ENCODE results near the gene HLA-E. TPM values are rescaled to one million over a fixed set of nuclear protein-coding genes. Genes with fewer than 3 reads are reported as not detected.
"Not testable (repeated sequence)": the region's sequence is repeated elsewhere in the genome, so short reads cannot be mapped to it uniquely, and the experiment has no call there.

Gene HLA-E
- total and polyA plus RNA-seq, 4 donors = 133 to 258 (median 207) TPM

DNA sequence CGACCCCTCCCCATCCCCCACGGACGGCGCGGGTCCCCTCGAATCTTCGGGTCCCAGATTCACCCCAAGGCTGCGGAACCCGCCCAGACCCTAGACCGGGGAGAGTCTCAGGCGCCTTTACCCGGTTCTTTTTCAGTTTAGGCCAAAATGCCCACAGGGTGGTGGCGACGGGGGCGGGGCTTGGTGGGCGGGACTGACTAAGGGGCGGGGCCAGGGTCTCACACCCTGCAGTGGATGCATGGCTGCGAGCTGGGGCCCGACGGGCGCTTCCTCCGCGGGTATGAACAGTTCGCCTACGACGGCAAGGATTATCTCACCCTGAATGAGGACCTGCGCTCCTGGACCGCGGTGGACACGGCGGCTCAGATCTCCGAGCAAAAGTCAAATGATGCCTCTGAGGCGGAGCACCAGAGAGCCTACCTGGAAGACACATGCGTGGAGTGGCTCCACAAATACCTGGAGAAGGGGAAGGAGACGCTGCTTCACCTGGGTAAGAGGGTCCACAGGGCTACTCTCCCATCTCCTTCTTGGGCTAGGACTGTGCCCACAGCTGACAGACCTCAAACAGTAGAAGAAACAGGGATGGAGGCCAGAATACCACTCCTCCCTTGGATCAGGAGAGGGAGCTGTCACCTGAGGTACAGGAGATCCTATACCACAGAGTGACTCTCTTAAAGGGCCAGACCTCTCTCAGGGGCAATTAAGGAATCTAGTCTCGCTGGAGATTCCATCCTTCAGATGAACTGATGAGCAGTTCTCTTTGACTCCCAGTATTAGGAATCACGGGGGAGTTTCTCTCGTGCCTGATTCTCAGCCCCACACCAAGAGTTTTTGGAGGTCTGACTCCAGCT lies 942 bp downstream of the HLA-E start:
- WGBS = 23% methylated on average over 38 of the region's 38 CpGs
- H3K36me3 ChIP-seq (ENCODE audit: control insufficient read depth in 4 of 4, insufficient read depth in 3 of 4, low read depth in 1 of 4, low read length in 3 of 4) = peaks cover 0 to 37% (median 22%) of the 10 kb centered on the region in 4 donors
- peaks cover 2 to 11% (median 8%) of the 10 kb centered on the region in 4 donors for H3K4me1 ChIP-seq (ENCODE audit: control insufficient read depth in 4 of 4, insufficient read depth in 4 of 4, low read length in 3 of 4)
- TF ChIP-seq NR2F2 (IDR thresholded peaks at IDR 0.05) = peak; percentile 49
- TF ChIP-seq JUND (IDR thresholded peaks at IDR 0.05) = no peak
- peak in 1 of 2 donors; percentile 27 for TF ChIP-seq RXRA (IDR thresholded peaks at IDR 0.05)
- no peaks in the 10 kb centered on the region for H3K27me3 ChIP-seq (ENCODE audit: control insufficient read depth in 4 of 4, insufficient read depth in 4 of 4, low read length in 3 of 4)
- H3K9ac ChIP-seq (ENCODE audit: low read depth in 1 of 2, low read length in 2 of 2) = peak overlapping the region; percentile 88 to 98
- DNase-seq (ENCODE audit: low spot score) = peak; percentile 78
- H3K4me3 ChIP-seq (ENCODE audit: low read depth in 1 of 3, low read length in 3 of 3) = peak overlapping the region; percentile 89 to 97 (median 96)
- peak overlapping the region; percentile 98 for H3K27ac ChIP-seq (ENCODE audit: low read depth in 1 of 2, low read length in 2 of 2)
- no peaks in the 10 kb centered on the region for H3K9me3 ChIP-seq (ENCODE audit: control insufficient read depth in 4 of 4, low read length in 3 of 4)

DNA sequence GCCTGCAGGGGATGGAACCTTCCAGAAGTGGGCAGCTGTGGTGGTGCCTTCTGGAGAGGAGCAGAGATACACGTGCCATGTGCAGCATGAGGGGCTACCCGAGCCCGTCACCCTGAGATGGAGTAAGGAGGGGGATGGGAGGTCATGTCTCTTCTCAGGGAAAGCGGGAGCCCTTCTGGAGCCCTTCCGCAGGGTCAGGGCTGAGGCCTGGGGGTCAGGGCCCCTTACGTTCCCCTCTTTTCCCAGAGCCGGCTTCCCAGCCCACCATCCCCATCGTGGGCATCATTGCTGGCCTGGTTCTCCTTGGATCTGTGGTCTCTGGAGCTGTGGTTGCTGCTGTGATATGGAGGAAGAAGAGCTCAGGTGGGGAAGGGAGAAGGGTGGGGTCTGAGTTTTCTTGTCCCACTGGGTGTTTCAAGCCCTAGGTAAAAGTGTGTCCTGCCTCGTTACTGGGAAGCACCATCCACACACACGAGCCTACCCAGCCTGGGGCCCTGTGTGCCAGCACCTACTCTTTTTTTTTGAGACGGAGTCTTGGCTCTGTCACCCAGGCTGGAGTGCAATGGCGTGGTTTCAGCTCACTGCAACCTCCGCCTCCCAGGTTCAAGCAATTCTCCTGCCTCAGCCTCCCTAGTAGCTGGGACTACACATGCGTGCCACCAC lies 2.1 kb downstream of the HLA-E start:
- peaks cover 0 to 37% (median 22%) of the 10 kb centered on the region in 4 donors for H3K36me3 ChIP-seq (ENCODE audit: control insufficient read depth in 4 of 4, insufficient read depth in 3 of 4, low read depth in 1 of 4, low read length in 3 of 4)
- 78% methylated on average over 14 of the region's 14 CpGs for WGBS
- not testable (repeated sequence) for H3K9ac ChIP-seq (ENCODE audit: low read depth in 1 of 2, low read length in 2 of 2); H3K27ac ChIP-seq (ENCODE audit: low read depth in 1 of 2, low read length in 2 of 2); H3K9me3 ChIP-seq (ENCODE audit: control insufficient read depth in 4 of 4, low read length in 3 of 4); H3K27me3 ChIP-seq (ENCODE audit: control insufficient read depth in 4 of 4, insufficient read depth in 4 of 4, low read length in 3 of 4); DNase-seq (ENCODE audit: low spot score)
- peak overlapping the region; percentile 41 to 89 (median 48) for H3K4me3 ChIP-seq (ENCODE audit: low read depth in 1 of 3, low read length in 3 of 3)
- H3K4me1 ChIP-seq (ENCODE audit: control insufficient read depth in 4 of 4, insufficient read depth in 4 of 4, low read length in 3 of 4) = peaks cover 2 to 11% (median 8%) of the 10 kb centered on the region in 4 donors

DNA sequence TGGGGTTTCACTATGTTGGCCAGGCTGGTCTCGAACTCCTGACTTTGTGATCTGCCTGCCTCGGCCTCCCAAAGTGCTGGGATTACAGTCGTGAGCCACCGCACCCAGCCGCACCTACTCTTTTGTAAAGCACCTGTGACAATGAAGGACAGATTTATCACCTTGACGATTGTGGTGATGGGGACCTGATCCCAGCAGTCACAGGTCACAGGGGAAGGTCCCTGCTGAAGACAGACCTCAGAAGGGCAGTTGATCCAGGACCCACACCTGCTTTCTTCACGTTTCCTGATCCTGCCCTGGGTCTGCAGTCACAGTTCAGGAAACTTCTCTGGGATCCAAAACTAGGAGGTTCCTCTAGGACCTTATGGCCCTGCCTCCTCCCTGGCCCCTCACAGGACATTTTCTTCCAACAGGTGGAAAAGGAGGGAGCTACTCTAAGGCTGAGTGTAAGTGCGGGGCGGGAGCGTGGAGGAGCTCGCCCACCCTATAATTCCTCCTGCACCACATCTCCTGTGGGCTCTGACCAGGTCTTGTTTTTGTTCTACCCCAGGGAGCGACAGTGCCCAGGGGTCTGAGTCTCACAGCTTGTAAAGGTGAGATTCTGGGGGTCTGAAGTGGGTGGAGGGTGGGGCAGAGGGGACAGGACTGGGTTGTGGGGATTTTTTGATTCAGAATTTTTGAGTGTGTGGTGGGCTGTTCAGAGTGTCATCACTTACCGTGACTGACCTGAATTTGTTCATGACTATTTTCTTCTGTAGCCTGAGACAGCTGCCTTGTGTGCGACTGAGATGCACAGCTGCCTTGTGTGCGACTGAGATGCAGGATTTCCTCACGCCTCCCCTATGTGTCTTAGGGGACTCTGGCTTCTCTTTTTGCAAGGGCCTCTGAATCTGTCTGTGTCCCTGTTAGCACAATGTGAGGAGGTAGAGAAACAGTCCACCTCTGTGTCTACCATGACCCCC lies 3.0 kb downstream of the HLA-E start:
- WGBS = 83% methylated on average over 16 of the region's 16 CpGs
- Histone ChIP-seq H3K4me1 (ENCODE audit: control insufficient read depth in 4 of 4, insufficient read depth in 4 of 4, low read length in 3 of 4) (peaks cover 2 to 11% (median 8%) of the 10 kb centered on the region in 4 donors), H3K9ac (ENCODE audit: low read depth in 1 of 2, low read length in 2 of 2) (no peak overlapping the region), H3K27ac (ENCODE audit: low read depth in 1 of 2, low read length in 2 of 2) (no peak overlapping the region), H3K9me3 (ENCODE audit: control insufficient read depth in 4 of 4, low read length in 3 of 4) (no peaks in the 10 kb centered on the region), H3K4me3 (ENCODE audit: low read depth in 1 of 3, low read length in 3 of 3) (peak overlapping the region in 2 of 3 donors; percentile 6 to 37), H3K36me3 (ENCODE audit: control insufficient read depth in 4 of 4, insufficient read depth in 3 of 4, low read depth in 1 of 4, low read length in 3 of 4) (peaks cover 0 to 37% (median 22%) of the 10 kb centered on the region in 4 donors), H3K27me3 (ENCODE audit: control insufficient read depth in 4 of 4, insufficient read depth in 4 of 4, low read length in 3 of 4) (no peaks in the 10 kb centered on the region)
- DNase-seq (ENCODE audit: low spot score) = no peak
- TF ChIP-seq, protein P1, sequence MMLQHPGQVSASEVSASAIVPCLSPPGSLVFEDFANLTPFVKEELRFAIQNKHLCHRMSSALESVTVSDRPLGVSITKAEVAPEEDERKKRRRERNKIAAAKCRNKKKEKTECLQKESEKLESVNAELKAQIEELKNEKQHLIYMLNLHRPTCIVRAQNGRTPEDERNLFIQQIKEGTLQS (IDR thresholded peaks at IDR 0.05) = no peak
- no peak for TF ChIP-seq FOXA2 (IDR thresholded peaks at IDR 0.05)
- TF ChIP-seq, protein P2, sequence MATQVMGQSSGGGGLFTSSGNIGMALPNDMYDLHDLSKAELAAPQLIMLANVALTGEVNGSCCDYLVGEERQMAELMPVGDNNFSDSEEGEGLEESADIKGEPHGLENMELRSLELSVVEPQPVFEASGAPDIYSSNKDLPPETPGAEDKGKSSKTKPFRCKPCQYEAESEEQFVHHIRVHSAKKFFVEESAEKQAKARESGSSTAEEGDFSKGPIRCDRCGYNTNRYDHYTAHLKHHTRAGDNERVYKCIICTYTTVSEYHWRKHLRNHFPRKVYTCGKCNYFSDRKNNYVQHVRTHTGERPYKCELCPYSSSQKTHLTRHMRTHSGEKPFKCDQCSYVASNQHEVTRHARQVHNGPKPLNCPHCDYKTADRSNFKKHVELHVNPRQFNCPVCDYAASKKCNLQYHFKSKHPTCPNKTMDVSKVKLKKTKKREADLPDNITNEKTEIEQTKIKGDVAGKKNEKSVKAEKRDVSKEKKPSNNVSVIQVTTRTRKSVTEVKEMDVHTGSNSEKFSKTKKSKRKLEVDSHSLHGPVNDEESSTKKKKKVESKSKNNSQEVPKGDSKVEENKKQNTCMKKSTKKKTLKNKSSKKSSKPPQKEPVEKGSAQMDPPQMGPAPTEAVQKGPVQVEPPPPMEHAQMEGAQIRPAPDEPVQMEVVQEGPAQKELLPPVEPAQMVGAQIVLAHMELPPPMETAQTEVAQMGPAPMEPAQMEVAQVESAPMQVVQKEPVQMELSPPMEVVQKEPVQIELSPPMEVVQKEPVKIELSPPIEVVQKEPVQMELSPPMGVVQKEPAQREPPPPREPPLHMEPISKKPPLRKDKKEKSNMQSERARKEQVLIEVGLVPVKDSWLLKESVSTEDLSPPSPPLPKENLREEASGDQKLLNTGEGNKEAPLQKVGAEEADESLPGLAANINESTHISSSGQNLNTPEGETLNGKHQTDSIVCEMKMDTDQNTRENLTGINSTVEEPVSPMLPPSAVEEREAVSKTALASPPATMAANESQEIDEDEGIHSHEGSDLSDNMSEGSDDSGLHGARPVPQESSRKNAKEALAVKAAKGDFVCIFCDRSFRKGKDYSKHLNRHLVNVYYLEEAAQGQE (IDR thresholded peaks at IDR 0.05) = no peak
- TF ChIP-seq HNF4G (IDR thresholded peaks at IDR 0.05) = no peak
- no peak for TF ChIP-seq FOXA1 (IDR thresholded peaks at IDR 0.05)
- TF ChIP-seq, protein P3, sequence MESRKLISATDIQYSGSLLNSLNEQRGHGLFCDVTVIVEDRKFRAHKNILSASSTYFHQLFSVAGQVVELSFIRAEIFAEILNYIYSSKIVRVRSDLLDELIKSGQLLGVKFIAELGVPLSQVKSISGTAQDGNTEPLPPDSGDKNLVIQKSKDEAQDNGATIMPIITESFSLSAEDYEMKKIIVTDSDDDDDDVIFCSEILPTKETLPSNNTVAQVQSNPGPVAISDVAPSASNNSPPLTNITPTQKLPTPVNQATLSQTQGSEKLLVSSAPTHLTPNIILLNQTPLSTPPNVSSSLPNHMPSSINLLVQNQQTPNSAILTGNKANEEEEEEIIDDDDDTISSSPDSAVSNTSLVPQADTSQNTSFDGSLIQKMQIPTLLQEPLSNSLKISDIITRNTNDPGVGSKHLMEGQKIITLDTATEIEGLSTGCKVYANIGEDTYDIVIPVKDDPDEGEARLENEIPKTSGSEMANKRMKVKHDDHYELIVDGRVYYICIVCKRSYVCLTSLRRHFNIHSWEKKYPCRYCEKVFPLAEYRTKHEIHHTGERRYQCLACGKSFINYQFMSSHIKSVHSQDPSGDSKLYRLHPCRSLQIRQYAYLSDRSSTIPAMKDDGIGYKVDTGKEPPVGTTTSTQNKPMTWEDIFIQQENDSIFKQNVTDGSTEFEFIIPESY (IDR thresholded peaks at IDR 0.05) = no peak
- TF ChIP-seq RAD21 (IDR thresholded peaks at IDR 0.05) = no peak
- TF ChIP-seq TAF1 (conservative IDR thresholded peaks at IDR 0.05) = no peak
- no peak for TF ChIP-seq NR2F2 (IDR thresholded peaks at IDR 0.05)
- TF ChIP-seq YY1 (IDR thresholded peaks at IDR 0.05) = no peak
- TF ChIP-seq SP1 (IDR thresholded peaks at IDR 0.05) = no peak
- TF ChIP-seq, protein P4, sequence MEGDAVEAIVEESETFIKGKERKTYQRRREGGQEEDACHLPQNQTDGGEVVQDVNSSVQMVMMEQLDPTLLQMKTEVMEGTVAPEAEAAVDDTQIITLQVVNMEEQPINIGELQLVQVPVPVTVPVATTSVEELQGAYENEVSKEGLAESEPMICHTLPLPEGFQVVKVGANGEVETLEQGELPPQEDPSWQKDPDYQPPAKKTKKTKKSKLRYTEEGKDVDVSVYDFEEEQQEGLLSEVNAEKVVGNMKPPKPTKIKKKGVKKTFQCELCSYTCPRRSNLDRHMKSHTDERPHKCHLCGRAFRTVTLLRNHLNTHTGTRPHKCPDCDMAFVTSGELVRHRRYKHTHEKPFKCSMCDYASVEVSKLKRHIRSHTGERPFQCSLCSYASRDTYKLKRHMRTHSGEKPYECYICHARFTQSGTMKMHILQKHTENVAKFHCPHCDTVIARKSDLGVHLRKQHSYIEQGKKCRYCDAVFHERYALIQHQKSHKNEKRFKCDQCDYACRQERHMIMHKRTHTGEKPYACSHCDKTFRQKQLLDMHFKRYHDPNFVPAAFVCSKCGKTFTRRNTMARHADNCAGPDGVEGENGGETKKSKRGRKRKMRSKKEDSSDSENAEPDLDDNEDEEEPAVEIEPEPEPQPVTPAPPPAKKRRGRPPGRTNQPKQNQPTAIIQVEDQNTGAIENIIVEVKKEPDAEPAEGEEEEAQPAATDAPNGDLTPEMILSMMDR (IDR thresholded peaks at IDR 0.05; ENCODE audit: low read depth, low read length, missing input control) = no peak
- no peak for TF ChIP-seq GABPA (IDR thresholded peaks at IDR 0.05 in 1 of 2, conservative IDR thresholded peaks at IDR 0.05 in 1 of 2)
- TF ChIP-seq JUND (IDR thresholded peaks at IDR 0.05) = no peak
- no peak for TF ChIP-seq EGR1 (IDR thresholded peaks at IDR 0.05; ENCODE audit: low read depth in 2 of 2)

All from liver (tissue), 9 donors.